Erythroblast (primary cell): ENCODE measurements around the gene DYRK2.
A peak's percentile ranks its signal among the peaks of the same experiment; 100 is the strongest.

Experiments
- DNase-seq, 2 experiments: peaks; one replicate each; lab custom pipeline; 2025; lab: John Stamatoyannopoulos, UW
- GATA1 ChIP-seq: IDR thresholded peaks from 2 replicates; pipeline ENCODE4 v1.6.1; 2011; ENCODE audit warnings: low read depth, mild to moderate bottlenecking, control low read depth, low read length, moderate library complexity
- POLR2A ChIP-seq: IDR thresholded peaks from 2 replicates; pipeline ENCODE4 v1.6.1; 2011; ENCODE audit warnings: mild to moderate bottlenecking, low read length

Gene DYRK2

DNA sequence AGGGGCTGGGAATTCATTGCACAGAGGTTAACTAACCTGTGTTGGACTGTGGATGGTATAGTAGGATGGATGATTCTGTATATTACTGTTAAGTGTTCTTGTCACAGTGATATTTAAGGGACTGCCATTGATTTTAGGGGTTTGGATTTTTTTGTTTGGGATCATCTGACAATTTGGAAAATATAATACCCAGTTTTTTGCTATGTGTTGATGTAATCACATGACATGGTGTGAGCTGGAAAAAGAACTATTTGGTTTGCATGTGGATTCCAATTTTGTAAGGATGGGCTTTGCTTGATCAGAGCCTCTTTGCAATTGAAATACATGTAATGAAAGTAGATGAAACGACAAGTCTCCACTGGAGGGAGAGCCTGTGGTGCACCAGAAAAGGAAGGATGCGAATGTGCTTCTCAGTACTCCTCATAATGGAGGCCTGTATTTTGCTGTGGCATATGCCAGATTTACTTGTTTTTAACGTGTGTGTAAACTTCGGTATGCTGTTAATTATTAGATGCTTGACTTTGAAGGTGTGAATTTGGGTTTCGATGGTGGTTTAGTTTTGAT lies 2.7 kb downstream of the DYRK2 start:
- TF ChIP-seq POLR2A (no peak), GATA1 (no peak)
- peak; percentile 12 to 27 for DNase-seq

DNA sequence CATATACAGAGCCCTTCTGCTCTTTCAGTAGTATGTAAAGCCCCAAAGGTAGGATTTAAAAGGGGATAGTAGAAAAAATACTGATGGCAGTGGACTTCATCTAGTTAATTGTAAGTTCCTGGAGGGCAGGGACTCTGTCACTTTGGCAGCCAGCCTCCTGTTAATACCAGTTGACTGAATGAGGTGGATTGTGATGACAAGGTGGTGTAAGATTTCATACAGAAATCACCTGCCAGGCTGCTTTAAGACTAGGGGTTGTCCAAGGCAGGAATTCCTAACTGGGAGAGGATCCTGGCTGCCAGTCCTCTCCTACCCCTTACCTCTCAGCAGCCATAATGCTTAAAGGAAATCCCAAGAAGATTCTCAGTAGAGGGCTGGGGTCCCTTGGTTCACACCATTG lies 7.3 kb downstream of the DYRK2 start:
- TF ChIP-seq GATA1 (no peak), POLR2A (no peak)
- DNase-seq = no peak

DNA sequence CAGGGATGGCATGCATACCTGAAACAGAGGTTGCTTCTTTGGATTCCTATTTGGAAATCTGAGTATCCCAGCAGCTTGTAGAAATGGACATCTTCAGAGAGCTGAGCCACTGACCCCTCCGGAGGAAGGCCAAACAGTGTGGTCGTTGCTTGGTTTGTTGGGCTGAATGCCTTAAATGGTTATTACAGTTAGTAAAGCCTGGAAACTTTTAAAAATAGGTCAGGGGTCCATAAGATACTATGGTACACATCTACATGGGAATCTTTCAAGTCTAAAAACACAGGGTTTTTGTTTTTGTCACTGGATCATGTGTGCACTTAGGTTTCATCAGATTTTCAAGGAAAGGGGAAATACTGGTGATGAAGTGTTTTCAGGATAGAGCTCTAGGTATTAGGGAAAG lies 7.7 kb downstream of the DYRK2 start:
- no peak for DNase-seq
- TF ChIP-seq GATA1 (no peak), POLR2A (no peak)

DNA sequence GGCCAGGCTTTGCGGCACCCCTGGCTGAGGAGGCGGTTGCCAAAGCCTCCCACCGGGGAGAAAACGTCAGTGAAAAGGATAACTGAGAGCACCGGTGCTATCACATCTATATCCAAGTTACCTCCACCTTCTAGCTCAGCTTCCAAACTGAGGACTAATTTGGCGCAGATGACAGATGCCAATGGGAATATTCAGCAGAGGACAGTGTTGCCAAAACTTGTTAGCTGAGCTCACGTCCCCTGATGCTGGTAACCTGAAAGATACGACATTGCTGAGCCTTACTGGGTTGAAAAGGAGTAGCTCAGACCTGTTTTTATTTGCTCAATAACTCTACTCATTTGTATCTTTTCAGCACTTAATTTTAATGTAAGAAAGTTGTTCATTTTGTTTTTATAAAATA lies 9.9 kb downstream of the DYRK2 start:
- TF ChIP-seq POLR2A (no peak), GATA1 (no peak)
- no peak for DNase-seq

DNA sequence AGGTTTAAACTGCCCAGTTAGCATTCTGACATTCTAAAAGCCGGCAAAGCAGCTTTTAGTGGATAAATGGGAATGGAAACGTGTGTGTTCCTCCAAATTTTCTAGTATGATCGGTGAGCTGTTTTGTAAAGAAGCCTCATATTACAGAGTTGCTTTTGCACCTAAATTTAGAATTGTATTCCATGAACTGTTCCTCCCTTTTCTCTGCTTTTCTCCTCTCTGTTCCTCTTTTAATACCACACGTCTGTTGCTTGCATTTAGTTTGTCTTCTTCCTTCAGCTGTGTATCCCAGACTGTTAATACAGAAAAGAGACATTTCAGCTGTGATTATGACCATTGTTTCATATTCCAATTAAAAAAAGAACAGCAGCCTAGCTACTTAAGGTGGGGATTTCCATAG lies 10.7 kb downstream of the DYRK2 start:
- DNase-seq = no peak
- TF ChIP-seq GATA1 (no peak), POLR2A (no peak)

DNA sequence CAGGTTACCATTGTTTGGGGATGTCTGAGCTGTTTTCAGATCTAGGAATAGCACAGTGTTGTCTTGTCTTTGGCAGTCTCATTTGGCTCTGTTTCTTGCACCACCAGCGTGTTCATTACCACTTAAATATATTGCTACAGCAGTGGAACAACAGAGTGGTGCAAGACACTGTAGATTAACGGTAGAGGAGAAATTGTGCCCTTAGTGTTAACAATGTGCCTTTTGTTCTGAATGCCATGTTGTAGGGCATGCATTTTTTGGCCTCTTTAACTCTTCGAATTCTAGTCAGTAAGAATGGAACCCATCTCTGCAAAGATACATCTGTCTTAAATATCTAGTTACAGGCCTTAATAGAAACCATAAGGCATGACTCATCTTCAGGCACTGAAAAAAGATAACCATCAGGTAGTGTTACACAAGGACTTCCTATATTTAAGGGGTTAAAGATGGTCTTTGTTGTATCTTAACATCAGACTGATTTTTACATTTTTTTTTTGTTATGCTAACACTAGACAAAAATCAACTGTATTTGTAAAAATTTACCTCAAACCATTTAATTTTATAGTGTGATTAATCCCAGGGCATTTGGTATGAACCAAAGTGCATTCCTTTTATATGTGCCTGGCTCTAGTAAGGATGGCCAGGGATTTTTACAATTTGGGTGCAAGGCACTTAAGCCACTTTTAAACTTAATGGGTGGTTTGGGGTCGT lies 12.9 kb downstream of the DYRK2 start:
- TF ChIP-seq POLR2A (no peak), GATA1 (no peak)
- peak; percentile 22 for DNase-seq

DNA sequence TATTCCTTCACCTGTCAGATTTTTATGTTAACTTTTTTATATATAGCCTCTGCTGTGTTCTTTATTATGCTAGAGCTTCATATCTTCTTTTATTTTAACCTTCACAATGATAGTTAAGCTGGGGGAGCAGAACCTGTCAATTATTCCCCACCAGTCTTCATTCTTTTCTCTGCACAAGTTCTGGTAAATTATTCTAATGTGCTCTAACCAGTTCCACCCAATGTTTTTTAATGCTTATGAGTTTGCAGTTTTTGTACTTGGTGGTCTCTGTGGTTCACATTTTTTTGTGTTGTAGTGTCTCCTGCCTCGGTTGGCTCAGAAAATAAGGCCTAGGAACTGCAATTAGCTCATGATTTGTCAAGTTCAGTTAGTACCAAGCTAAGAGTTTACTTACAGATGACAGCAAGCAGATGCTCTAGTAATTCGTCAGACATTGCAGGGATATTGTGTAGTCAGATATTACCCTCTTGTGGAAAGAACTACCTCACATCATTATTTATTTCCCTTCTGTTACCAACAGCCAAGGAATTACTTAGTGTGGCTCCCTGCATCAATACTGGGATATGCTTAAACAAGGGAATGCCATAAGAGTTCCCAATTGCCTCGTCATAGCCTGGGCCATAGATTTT lies 14.5 kb downstream of the DYRK2 start:
- DNase-seq = no peak
- TF ChIP-seq POLR2A = no peak
- no peak for TF ChIP-seq GATA1

DNA sequence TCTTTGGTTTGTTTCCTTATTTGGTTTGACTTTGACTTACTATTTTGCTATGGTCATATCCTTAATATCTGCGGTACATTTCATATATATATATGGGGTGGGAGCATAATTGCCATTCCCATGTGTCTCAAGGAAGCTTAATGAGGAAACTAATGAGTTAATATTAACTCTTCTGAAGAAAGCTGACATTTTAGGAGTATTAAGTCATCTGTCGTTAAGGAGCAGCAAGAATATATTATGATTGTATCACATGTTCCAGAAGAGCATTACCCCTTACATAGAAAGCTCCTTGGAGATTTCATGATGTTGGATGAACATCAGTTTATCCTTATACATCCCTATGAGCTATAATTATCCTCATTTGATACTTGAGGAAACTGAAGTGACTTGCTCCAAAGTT lies 15.6 kb downstream of the DYRK2 start:
- TF ChIP-seq POLR2A = no peak
- no peak for TF ChIP-seq GATA1
- no peak for DNase-seq

DNA sequence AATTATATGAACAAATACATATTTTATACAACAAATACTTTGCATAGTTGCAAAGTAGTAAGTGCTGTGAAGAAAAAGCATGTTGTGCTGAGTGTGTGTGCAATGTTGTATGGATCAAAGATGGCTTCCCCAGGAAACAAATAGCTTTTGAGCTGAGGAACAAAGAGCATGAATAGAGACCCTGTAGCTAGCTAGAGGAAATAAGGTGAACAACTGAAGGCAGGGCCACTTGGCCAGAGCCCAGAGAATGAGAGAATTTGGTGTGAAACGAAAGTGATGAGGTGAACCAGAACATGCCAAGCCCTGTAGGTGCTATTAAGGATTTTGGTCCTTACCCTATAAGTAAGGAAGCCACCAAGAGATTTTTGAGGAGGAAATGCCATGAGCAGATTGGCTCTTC lies 17.1 kb downstream of the DYRK2 start:
- TF ChIP-seq POLR2A = no peak
- TF ChIP-seq GATA1 = no peak

DNA sequence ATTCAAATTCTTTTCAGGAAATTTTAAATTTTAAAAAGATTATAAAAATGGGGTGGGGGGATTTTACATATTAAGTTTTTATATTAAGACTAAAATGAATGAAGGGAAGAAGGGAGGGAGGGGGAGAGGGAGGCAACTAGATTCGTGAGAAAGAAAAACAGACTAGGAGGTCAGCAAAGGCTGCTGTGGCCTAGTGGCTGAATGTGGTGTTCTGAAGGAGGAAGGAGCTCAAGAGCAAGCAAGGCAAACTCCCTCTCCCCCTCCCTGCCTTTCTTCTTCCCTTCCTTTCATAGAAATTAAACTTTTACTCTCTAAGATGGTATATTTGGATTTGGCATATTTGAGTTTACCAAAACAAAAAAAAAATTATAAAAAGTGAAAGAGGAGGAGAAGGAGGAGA lies 18.1 kb downstream of the DYRK2 start:
- no peak for TF ChIP-seq GATA1
- no peak for TF ChIP-seq POLR2A
- no peak for DNase-seq

More for the DNA sequence above, 17.1 kb downstream of the DYRK2 start:
- DNase-seq = no peak

DNA sequence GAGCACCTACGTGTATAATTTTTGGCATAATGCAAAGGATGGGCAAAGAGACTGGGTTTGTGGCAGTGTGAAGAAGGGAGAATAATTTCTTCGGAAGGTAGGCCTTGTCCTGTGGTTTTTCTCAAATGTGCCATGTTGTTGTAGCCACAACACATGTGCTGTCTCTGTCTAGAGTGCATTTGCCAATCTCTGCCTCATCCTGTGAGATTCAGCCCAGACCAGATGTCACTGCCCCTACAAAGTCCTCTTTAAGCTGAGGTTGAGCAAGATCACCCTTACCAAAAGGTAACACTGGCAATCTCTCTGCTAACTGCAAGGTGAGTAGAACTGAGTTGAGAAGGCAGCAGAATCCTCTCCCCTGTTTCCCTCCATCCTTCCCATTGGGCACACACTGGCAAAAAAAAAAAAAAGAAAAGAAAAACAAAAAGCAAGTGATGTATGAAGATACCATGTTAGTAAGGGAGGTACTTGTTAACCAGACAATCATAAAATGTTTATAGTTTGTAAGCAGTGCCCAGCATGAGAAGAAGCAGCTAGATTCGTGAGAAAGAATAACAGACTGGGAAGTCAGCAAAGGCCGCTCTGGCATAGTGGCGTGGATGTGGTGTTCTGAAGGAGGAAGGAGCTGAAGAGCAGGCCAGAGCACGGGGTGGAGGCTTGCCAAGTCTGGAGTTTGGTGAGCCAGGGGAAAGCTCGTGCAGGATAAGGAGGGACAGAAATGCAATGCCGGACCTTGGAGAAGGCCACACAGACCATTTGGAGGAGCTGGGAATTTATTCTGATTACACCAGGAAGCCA lies 18.9 kb downstream of the DYRK2 start:
- no peak for TF ChIP-seq GATA1
- TF ChIP-seq POLR2A = no peak
- no peak for DNase-seq

DNA sequence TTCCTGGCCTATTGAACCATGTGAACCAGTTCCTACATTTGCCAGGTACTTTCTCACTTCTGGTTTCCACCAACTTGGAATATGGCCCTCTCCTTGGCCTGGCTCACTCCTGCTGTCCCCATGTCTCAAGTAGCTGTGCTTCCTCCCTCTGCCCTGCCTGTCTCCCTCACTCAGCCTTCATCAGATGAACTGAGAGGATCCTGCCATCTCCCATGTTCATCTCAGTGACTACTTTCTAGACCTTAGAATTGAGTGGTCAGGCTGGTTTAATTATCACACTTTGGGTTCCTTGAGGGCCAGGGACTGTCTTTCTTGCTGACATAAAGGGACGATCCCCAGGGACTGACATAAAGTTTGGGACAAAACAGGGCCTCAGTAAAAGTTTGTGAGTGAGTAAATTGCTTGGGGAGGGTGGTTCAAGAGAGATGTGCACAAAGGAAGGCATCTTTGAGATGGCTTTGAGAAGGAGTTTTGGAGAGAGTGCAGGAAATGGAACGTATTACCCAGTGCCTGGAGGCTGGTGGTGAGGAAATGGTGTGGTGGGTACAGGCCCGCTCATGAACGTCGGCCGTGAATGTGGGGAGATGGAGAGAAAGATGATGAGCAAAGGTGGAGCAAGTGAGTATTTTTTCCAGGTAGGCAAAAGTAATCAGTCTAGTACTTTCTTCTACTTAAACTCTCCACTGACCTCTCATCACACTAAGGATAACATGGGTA lies 20.8 kb downstream of the DYRK2 start:
- TF ChIP-seq POLR2A = no peak
- no peak for TF ChIP-seq GATA1

DNA sequence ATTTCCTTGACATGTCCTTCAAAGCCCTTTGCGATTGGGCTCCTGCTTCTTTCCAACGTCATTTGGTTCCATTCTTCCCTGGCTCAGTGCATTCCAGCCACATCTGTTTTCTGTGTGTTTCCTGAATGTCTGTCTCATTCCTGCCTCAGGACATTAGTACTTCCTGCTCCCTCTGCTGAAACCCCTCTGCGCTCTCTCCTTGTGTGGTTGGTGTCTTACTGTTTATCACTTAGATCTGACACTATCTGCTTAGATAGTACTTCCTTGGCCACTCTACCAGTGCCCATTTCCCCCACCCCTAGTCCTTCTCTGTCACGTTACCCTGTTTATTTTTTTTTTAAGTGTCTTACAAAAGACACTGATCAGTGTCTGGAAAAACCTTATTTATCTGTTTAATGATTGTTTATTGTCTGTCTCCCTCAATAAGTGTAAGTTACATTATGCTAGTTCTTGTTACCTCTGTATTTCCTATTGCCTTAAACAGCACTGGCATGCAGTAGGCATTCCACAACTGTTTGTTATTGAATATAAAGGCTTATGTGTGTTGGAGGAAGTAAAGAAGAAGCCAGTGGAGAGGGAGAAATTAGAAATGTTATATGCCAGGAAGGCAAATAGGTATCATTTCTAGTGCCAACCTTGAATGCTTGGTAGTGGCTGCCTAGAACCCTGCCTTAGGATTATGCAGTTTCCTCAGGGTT lies 21.5 kb downstream of the DYRK2 start:
- DNase-seq = no peak
- TF ChIP-seq GATA1 = no peak
- TF ChIP-seq POLR2A = no peak

More for the DNA sequence above, 20.8 kb downstream of the DYRK2 start:
- DNase-seq = no peak
